Large intestine (tissue), 3 donors: ENCODE data around the gene ATPAF1. TPM values are rescaled to one million over a fixed set of nuclear protein-coding genes. Genes with fewer than 3 reads are reported as not detected.

ENCODE experiments used
- DNase-seq, 2 donors: peaks; one replicate each; pipeline versions ENCODE4 v3.0.0 to v3.0.0-alpha.2; 2013
- H3K27ac ChIP-seq: one replicate; pipeline ENCODE4 v1.5.1; 2013; ENCODE audit warnings: low read length
- H3K27me3 ChIP-seq: 2 replicates; pipeline ENCODE4 v1.6.1; 2013; ENCODE audit warnings: low read length; ENCODE audit not compliant: control insufficient read depth, insufficient read depth
- H3K36me3 ChIP-seq: 2 replicates; pipeline ENCODE4 v1.6.1; 2013; ENCODE audit warnings: low read length; ENCODE audit not compliant: control insufficient read depth, insufficient read depth
- H3K4me1 ChIP-seq: one replicate; pipeline ENCODE4 v1.6.1; 2013; ENCODE audit warnings: low read length; ENCODE audit not compliant: control insufficient read depth, insufficient read depth
- H3K4me3 ChIP-seq: one replicate; pipeline ENCODE4 v1.5.1; 2013; ENCODE audit warnings: low read length
- H3K9me3 ChIP-seq: one replicate; pipeline ENCODE4 v1.6.1; 2013; ENCODE audit warnings: mild to moderate bottlenecking, low read depth, low read length, moderate library complexity; ENCODE audit not compliant: control insufficient read depth
- WGBS: methylation state at CpG from one replicate; pipeline ENCODE4 v1.1.5; 2013; ENCODE audit warnings: low lambda C conversion rate; ENCODE audit not compliant: insufficient coverage; 5-methylcytosine and 5-hydroxymethylcytosine counted together
- polyA plus RNA-seq: library from polyadenylated mRNA; unstranded; fragments of 120-200 nt; gene quantifications from one replicate; pipeline ENCODE4 v1.2.1, GENCODE V29; 2013

Gene ATPAF1
- polyA plus RNA-seq, 1 donor: 48.9 TPM

DNA sequence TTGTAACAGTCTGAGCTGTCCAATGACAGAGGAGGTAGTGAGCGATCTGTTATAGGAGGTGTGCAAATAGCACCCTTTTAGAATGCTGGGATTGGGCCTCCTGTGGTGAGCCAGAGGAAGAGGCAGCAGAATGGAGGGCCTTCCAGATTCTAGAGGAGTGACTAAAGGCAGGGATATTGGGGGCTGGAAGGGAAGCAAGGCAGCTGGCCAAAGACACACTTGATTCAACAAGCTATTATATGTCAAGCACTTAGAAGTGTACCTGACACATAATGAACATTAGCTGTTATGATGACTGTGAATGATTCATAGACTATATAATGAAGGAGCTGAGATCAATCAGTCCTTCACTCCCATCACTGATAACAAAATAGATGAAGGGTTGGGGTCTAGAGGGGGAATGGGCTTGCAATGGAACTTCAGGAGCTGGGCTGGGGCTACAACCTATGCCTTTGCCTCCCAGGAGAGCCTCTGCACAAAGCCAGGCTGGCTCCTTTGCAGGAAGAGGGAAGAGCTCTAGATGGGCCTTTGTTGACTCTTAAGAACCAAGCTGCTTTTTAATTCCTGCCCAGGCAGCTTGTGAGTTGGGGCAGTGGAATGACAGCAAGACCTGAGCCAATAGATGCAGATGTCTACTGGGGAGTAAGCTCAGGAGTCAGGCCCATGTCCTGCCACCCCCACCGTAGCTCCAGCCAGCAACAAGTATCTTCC, 61.8 kb downstream of the ATPAF1 start:
- Histone ChIP-seq H3K4me3 (no peak overlapping the region), H3K4me1 (peaks cover 15% of the 10 kb centered on the region), H3K27me3 (no peaks in the 10 kb centered on the region), H3K36me3 (peaks cover 29% of the 10 kb centered on the region), H3K27ac (no peak overlapping the region), H3K9me3 (no peaks in the 10 kb centered on the region)
- WGBS: no CpG with 5 or more reads among the region's 2 CpGs
- DNase-seq: no peak

DNA sequence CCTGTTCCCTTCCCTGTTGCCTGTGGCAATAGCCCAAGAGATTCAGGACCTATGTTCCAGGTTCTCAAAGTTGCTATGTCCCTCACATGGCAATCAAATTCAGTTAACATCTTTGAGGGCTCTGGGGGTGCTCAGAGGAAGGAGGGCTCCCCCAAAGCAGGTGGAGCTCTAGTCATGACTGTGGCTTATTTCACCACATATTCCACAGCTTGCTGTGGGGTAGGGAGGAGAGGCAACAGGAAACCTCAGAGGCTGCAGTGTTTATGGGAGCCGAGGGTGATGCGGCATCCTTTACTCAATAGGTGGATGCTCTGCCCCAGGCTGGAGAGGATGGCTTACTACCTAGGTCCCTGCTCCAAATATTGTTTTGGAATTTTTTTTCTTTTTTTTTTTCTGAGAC, 62.9 kb downstream of the ATPAF1 start:
- Histone ChIP-seq H3K27ac (no peak overlapping the region), H3K9me3 (no peaks in the 10 kb centered on the region), H3K4me3 (no peak overlapping the region), H3K4me1 (peaks cover 16% of the 10 kb centered on the region), H3K27me3 (no peaks in the 10 kb centered on the region), H3K36me3 (peaks cover 26% of the 10 kb centered on the region)
- WGBS: no CpG with 5 or more reads among the region's 2 CpGs
- DNase-seq: no peak

DNA sequence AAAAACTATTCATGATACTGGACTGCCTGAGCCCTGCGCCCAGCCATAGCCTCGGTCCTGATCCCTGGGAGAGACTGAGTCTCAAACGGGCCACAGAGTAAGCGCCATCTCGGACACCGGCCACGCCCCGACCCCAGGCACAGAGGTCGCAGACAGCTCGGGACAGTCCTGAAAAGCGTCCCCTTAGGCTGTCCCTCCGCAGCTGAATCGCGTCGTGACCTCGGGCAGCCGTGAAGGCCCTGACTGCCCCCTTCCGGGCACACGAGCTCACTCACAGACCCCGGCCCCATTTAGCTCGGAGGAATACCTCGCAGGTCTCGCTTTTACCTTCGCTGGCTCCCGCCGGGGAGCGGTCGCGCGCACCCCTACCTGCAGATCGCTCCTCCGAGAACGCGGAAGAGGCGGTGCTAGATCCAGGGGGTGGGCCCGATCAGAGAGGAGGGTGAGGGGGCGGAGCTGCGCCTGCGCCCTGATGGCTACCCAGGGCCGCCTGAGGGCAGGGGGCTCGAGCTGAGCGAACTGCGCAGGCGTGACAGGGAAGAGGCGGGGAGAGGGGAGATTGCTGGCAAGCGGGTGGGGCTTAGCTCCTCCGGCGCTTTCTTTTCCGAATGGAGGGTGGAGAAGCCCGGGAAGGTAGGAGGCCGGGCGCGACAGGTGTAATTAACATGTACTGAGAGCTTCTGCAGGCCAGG, 64.2 kb downstream of the ATPAF1 start, which contains the start of gene MKNK1:
Gene MKNK1, minus strand, starts transcription at position 411 of the 692 bp plus-strand sequence. CDS start 20,941 bp downstream, outside the sequence.
- Histone ChIP-seq H3K27me3 (no peaks in the 10 kb centered on the region), H3K27ac (peak within 1 kb of the TSS; percentile 58), H3K36me3 (peaks cover 14% of the 10 kb centered on the region), H3K4me1 (peaks cover 16% of the 10 kb centered on the region), H3K9me3 (no peaks in the 10 kb centered on the region), H3K4me3 (peak within 1 kb of the TSS; percentile 97)
- WGBS: no CpG with 5 or more reads among the region's 53 CpGs
- DNase-seq: peak; percentile 98 to 99

DNA sequence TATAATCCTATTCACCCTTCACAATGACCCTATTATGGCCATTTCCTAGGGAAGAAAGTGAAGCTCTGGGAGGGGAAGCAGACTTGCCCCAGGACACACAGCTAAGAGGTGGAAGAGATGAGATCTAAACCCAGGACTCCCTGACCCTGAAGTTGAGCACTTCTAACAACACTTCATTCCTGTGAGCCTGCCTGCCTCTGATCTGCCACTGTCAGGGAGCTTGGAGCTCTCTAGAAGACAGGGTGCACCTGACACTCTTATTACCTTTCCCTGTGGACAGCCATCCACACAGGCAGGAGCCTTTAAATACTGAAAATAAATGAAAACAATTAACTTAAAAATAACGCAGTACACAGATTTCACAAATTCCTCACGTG, 64.7 kb downstream of the ATPAF1 start:
- Histone ChIP-seq H3K9me3 (no peaks in the 10 kb centered on the region), H3K36me3 (peaks cover 9% of the 10 kb centered on the region), H3K27me3 (no peaks in the 10 kb centered on the region), H3K27ac (peak overlapping the region; percentile 58), H3K4me3 (peak overlapping the region; percentile 97), H3K4me1 (peaks cover 16% of the 10 kb centered on the region)
- no peak for DNase-seq
- no CpG with 5 or more reads among the region's 2 CpGs for WGBS

DNA sequence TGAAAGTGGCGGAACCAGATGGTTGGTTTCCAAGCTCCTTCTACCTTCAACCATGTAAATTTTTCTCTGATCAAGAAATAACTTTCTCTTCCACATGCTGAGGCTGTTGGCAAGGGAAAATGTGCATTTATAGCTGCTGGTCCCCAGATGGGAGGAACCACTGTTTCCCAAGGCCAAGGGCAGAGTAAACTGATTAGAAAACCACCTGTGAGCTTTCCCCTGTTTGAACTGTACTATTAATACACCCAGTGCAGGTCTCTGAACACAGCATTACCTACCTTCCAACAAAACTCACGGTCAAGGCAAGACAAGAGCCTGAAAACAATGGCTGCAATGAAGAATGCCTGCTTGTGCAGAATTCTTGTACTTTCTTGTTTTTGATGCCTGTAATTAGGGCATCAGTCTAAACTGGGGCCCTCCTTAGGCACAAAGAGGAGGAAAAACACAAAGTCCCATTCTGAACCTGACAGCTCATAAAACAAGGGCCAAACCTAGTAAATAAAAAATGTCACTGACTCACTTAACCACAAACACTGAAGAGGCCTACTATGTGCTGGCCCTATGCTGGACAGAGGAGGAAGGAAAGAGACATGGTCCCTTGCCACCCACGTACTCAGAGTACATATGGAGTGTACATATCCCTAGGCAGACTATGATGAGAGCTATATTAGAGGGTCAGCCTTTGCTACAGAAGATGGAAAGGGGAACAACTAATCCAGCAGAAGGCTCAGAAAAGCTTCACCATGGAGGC, 66.7 kb downstream of the ATPAF1 start:
- peak in 1 of 2 donors; percentile 50 for DNase-seq
- 20% methylated on average over 1 of the region's 3 CpGs for WGBS
- no peak overlapping the region for H3K4me3 ChIP-seq
- no peaks in the 10 kb centered on the region for H3K9me3 ChIP-seq
- H3K4me1 ChIP-seq: peaks cover 16% of the 10 kb centered on the region
- no peak overlapping the region for H3K27ac ChIP-seq
- no peaks in the 10 kb centered on the region for H3K36me3 ChIP-seq
- no peaks in the 10 kb centered on the region for H3K27me3 ChIP-seq

DNA sequence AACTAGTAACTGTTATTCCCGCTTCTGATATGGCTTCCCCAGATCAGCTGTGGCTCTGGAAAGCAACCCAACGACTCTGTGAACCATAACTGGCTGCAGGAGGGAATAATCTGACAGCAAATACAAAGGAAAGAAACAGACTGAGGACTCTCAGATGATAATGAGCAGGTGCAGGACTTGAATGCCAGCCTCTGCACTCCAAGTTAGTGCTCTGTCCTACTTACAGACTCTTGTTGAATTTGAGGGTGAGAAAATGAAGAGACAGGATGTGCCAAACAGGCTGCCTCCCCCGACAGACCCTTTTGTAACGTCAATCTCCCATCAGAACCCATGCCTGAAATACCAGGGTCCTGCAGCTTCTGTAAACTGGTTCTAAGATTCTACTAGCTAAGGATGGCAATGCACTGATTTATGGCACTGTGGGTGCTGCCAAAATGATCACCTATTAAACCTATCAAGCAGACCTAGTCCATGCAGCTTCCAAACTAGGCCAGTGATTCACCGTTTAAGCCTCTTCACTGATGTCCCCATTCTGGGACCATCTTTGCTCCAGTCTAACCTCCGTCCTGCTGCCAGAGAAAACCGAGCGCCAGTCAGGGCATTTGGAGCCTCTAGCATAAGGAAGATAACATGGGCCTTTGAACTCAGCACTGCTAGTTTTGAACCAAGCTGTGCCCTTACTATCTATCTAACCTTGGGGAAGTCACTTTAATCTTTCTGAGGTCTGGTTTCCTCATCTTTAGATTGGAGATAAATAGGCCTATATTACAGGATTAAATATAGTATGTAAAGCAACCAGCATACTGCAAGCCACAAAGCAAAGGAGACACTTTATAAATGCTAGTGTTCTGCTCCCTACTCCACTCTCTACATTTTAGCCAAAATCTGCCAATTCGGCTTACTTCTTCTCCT, 68.8 kb downstream of the ATPAF1 start:
- H3K9me3 ChIP-seq: no peaks in the 10 kb centered on the region
- DNase-seq: no peak
- no peak overlapping the region for H3K4me3 ChIP-seq
- no peak overlapping the region for H3K27ac ChIP-seq
- peaks cover 12% of the 10 kb centered on the region for H3K4me1 ChIP-seq
- 100% methylated on average over 1 of the region's 9 CpGs for WGBS
- no peaks in the 10 kb centered on the region for H3K36me3 ChIP-seq
- H3K27me3 ChIP-seq: no peaks in the 10 kb centered on the region

DNA sequence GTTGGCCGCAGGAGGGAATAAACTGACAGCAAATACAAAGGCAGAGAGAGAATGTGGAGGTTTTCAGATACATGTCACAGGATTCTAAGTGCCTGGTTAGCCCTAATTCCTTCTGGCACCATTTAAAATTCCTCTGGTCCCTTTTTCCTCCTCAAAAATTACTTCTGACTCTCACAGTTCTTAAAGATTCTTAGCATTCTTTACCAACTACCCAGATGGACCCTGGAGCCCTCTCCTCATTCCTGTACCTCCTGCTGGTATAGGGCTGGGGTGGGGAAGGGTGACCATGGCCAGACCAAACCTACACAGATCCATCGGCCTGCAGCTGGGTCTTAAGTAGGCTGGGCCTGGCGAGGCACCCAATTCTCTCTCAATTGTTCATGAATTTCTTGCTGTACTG, 71.3 kb downstream of the ATPAF1 start:
- peaks cover 5% of the 10 kb centered on the region for H3K4me1 ChIP-seq

DNA sequence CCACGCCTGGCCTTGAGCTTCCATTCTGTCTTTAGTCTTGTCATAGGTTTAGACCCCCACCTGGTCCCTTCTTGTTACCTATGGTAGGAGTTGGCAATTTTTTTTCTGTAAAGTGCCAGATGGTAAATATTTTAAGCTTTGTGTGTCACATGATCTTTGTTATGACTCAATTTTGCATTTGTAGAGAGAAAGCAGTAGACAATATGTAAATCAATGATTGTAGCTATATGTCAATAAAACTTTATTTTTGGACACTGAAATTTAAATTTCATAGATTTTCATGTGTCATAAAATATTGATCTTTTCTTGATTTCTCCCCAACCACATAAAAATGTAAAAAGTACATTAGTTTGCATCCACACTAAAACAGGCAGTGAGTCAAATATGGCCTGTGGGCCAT, 72.1 kb downstream of the ATPAF1 start:
- no peak overlapping the region for H3K27ac ChIP-seq
- no peaks in the 10 kb centered on the region for H3K4me1 ChIP-seq
- H3K4me3 ChIP-seq: no peak overlapping the region
- H3K27me3 ChIP-seq: no peaks in the 10 kb centered on the region
- H3K36me3 ChIP-seq: peaks cover 27% of the 10 kb centered on the region
- no peaks in the 10 kb centered on the region for H3K9me3 ChIP-seq
- DNase-seq: no peak
- WGBS: no CpG with 5 or more reads among the region's 1 CpG

More for the DNA sequence above, 71.3 kb downstream of the ATPAF1 start:
- no peaks in the 10 kb centered on the region for H3K9me3 ChIP-seq
- no peak for DNase-seq
- no peak overlapping the region for H3K4me3 ChIP-seq
- WGBS: no CpG with 5 or more reads among the region's 3 CpGs
- no peak overlapping the region for H3K27ac ChIP-seq
- H3K36me3 ChIP-seq: peaks cover 21% of the 10 kb centered on the region
- H3K27me3 ChIP-seq: no peaks in the 10 kb centered on the region

DNA sequence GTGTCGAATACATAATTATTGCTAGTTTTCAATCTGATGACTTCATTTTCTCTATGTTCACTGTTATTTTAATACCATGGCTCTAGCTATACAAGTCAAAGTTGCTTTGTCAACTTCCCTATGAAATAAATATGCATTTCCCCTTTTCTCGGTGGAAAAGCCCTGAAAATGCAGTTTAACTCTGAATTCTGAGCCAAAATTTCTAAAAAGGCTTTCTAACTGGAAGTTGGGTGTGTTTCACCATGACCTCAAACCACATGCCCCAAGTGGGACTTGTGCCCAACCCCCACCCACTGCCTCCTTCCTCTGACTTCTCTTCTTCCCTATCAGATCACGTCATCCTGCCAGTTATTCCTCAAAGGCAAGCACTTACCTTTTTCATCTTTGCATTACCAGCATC, 73.0 kb downstream of the ATPAF1 start:
- peaks cover 36% of the 10 kb centered on the region for H3K36me3 ChIP-seq
- H3K4me3 ChIP-seq: no peak overlapping the region
- WGBS: 92% methylated on average over 2 of the region's 3 CpGs
- H3K9me3 ChIP-seq: no peaks in the 10 kb centered on the region
- no peaks in the 10 kb centered on the region for H3K27me3 ChIP-seq
- H3K4me1 ChIP-seq: no peaks in the 10 kb centered on the region
- DNase-seq: no peak
- H3K27ac ChIP-seq: no peak overlapping the region
